H1 (cell line): ENCODE measurements around the gene HHAT. TPM values are rescaled to one million over a fixed set of nuclear protein-coding genes. Genes with fewer than 3 reads are reported as not detected.

ENCODE experiments used
- CTCF ChIA-PET: fragments of 300-600 bp; sonication (Branson Sonifier 250); formaldehyde crosslinking; loops from one replicate; lab custom pipeline; 2021; ENCODE audit not compliant: partially characterized antibody; lab: Charles Lee
- POLR2A ChIA-PET: fragments of 300-600 bp; sonication (Branson Sonifier 250); formaldehyde crosslinking; loops from one replicate; lab custom pipeline; 2021; ENCODE audit warnings: inconsistent platforms; ENCODE audit not compliant: partially characterized antibody; lab: Charles Lee
- DNase-seq, 2 experiments: peaks; one replicate each; pipeline versions ENCODE4 v3.0.0 to v3.0.0-alpha.2; 2010 to 2022; ENCODE audit warnings: low spot score in 2 of 2, low read depth in 1 of 2, mixed read lengths in 1 of 2
- FAIRE-seq: peaks from 2 replicates; lab custom pipeline; 2011; peaks lifted over from hg19 to GRCh38; lab: Jason Lieb, UNC
- H2AFZ ChIP-seq: 2 replicates; pipeline ENCODE4 v1.8.1; 2012; ENCODE audit warnings: low read length, inconsistent platforms
- H2AK5ac ChIP-seq: 2 replicates; pipeline ENCODE4 v1.6.1; 2013; ENCODE audit warnings: low read depth, low read length
- H2BK120ac ChIP-seq: replicated peaks from 2 replicates; pipeline ENCODE3; 2013; ENCODE audit warnings: low read depth, low read length, inconsistent platforms
- H2BK12ac ChIP-seq: 2 replicates; pipeline ENCODE4 v1.6.1; 2013; ENCODE audit warnings: low read depth, low read length
- H2BK15ac ChIP-seq: 2 replicates; pipeline ENCODE4 v1.6.1; 2013; ENCODE audit warnings: low read length
- H2BK20ac ChIP-seq: 2 replicates; pipeline ENCODE4 v1.6.1; 2013; ENCODE audit warnings: low read length
- H2BK5ac ChIP-seq: 2 replicates; pipeline ENCODE4 v1.6.1; 2013; ENCODE audit warnings: low read depth, low read length
- H3K14ac ChIP-seq: 2 replicates; pipeline ENCODE4 v1.6.1; 2013; ENCODE audit warnings: inconsistent platforms; ENCODE audit not compliant: insufficient read length
- H3K18ac ChIP-seq: 2 replicates; pipeline ENCODE4 v1.6.1; 2013; ENCODE audit warnings: low read length; ENCODE audit errors: extremely low read depth
- H3K23ac ChIP-seq: 2 replicates; pipeline ENCODE4 v1.6.1; 2013; ENCODE audit warnings: inconsistent platforms; ENCODE audit not compliant: insufficient read length
- H3K23me2 ChIP-seq: 2 replicates; pipeline ENCODE4 v1.6.1; 2013; ENCODE audit warnings: low read depth, low read length
- H3K27ac ChIP-seq: 2 replicates; pipeline ENCODE4 v1.6.1; 2011; ENCODE audit warnings: low read depth, low read length, inconsistent platforms
- H3K27me3 ChIP-seq, 4 experiments: replicated peaks in 1 of 4; 1 replicate in 1 of 4; 2 replicates in 3 of 4; pipeline versions ENCODE4 v1.6.1 to v1.8.1; 2011 to 2013; ENCODE audit warnings: low read length in 3 of 4, mild to moderate bottlenecking in 3 of 4, inconsistent platforms in 2 of 4, mixed read lengths in 2 of 4, moderate library complexity in 1 of 4; ENCODE audit not compliant: control insufficient read depth in 3 of 4, insufficient read depth in 3 of 4; ENCODE audit errors: extremely low read depth in 1 of 4
- H3K36me3 ChIP-seq, 4 experiments: 2 replicates each; pipeline versions ENCODE4 v1.6.1 to v1.8.1; 2011 to 2013; ENCODE audit warnings: mild to moderate bottlenecking in 4 of 4, low read length in 3 of 4, moderate library complexity in 2 of 4, control low read depth in 1 of 4, inconsistent platforms in 1 of 4; ENCODE audit not compliant: insufficient read depth in 4 of 4, control insufficient read depth in 2 of 4
- H3K4ac ChIP-seq: replicated peaks from 2 replicates; pipeline ENCODE3; 2013; ENCODE audit warnings: low read length, low read depth, mixed read lengths, inconsistent platforms; ENCODE audit not compliant: insufficient read length
- H3K4me1 ChIP-seq, 4 experiments: replicated peaks in 1 of 4; 1 replicate in 1 of 4; 2 replicates in 3 of 4; pipeline versions ENCODE4 v1.6.1 to v1.8.1; 2011 to 2013; ENCODE audit warnings: low read length in 3 of 4, inconsistent platforms in 2 of 4, mixed read lengths in 1 of 4; ENCODE audit not compliant: insufficient read depth in 4 of 4, control insufficient read depth in 3 of 4
- H3K4me2 ChIP-seq, 2 experiments: 2 replicates each; pipeline versions ENCODE4 v1.6.1 to v1.8.1; 2011 to 2013; ENCODE audit warnings: low read depth in 2 of 2, low read length in 2 of 2, control low read depth in 1 of 2, inconsistent platforms in 1 of 2, mild to moderate bottlenecking in 1 of 2; ENCODE audit not compliant: insufficient read depth in 1 of 2
- H3K4me3 ChIP-seq, 4 experiments: fragments of 200-600, 300-600 bp in 1 of 4; sonication (generic), shearing (Covaris generic), sonication (Bioruptor Twin) in 1 of 4; 2 replicates each; pipeline versions ENCODE4 v1.5.1 to v1.8.1; 2011 to 2016; ENCODE audit warnings: low read length in 4 of 4, low read depth in 3 of 4, control low read depth in 2 of 4, inconsistent platforms in 2 of 4, mild to moderate bottlenecking in 2 of 4, mixed read lengths in 1 of 4, moderate library complexity in 1 of 4; ENCODE audit not compliant: insufficient read depth in 2 of 4; ENCODE audit errors: extremely low read depth in 1 of 4
- H3K56ac ChIP-seq: replicated peaks from 2 replicates; pipeline ENCODE3; 2013; ENCODE audit warnings: low read depth, mild to moderate bottlenecking, mixed read lengths, low read length, inconsistent platforms; ENCODE audit not compliant: insufficient read length
- H3K79me1 ChIP-seq: 2 replicates; pipeline ENCODE4 v1.6.1; 2013; ENCODE audit warnings: low read depth, low read length, control low read depth
- H3K79me2 ChIP-seq, 2 experiments: 2 replicates each; pipeline versions ENCODE4 v1.6.1 to v1.8.1; 2012 to 2013; ENCODE audit warnings: low read length in 2 of 2, mild to moderate bottlenecking in 2 of 2, inconsistent platforms in 1 of 2; ENCODE audit not compliant: insufficient read depth in 2 of 2, control insufficient read depth in 1 of 2
- H3K9ac ChIP-seq, 4 experiments: replicated peaks in 1 of 4; 1 replicate in 1 of 4; 2 replicates in 3 of 4; pipeline versions ENCODE4 v1.6.1 to v1.8.1; 2011 to 2013; ENCODE audit warnings: low read depth in 3 of 4, low read length in 3 of 4, control low read depth in 2 of 4, mild to moderate bottlenecking in 2 of 4, moderate library complexity in 2 of 4, inconsistent platforms in 1 of 4; ENCODE audit errors: extremely low read depth in 1 of 4
- H3K9me3 ChIP-seq, 2 experiments: 2 replicates each; pipeline versions ENCODE4 v1.6.1 to v1.8.1; 2012 to 2013; ENCODE audit warnings: mild to moderate bottlenecking in 2 of 2, moderate library complexity in 2 of 2, control low read depth in 1 of 2, inconsistent platforms in 1 of 2, low read depth in 1 of 2, low read length in 1 of 2, mixed read lengths in 1 of 2; ENCODE audit not compliant: insufficient read depth in 2 of 2
- H4K20me1 ChIP-seq, 2 experiments: replicated peaks in 1 of 2; 2 replicates each; pipeline versions ENCODE3 to v1.8.1; 2011 to 2013; ENCODE audit warnings: inconsistent platforms in 2 of 2, low read length in 2 of 2, mild to moderate bottlenecking in 1 of 2; ENCODE audit not compliant: insufficient read depth in 2 of 2, control insufficient read depth in 1 of 2
- H4K5ac ChIP-seq: 2 replicates; pipeline ENCODE4 v1.6.1; 2013; ENCODE audit warnings: low read length, low read depth, mixed read lengths, inconsistent platforms; ENCODE audit not compliant: insufficient read length
- H4K8ac ChIP-seq: 2 replicates; pipeline ENCODE4 v1.8.0; 2013; ENCODE audit warnings: mild to moderate bottlenecking, moderate library complexity, low read length, inconsistent platforms; ENCODE audit not compliant: insufficient read depth; ENCODE audit errors: extremely low read depth
- H4K91ac ChIP-seq: replicated peaks from 2 replicates; pipeline ENCODE3; 2013; ENCODE audit warnings: low read length, mixed read lengths, inconsistent platforms; ENCODE audit not compliant: insufficient read length
- ATF3 ChIP-seq: IDR thresholded peaks from 2 replicates; pipeline ENCODE4 v1.6.1; 2011; ENCODE audit warnings: low read depth, mild to moderate bottlenecking, low read length; ENCODE audit not compliant: insufficient read depth
- BACH1 ChIP-seq: IDR thresholded peaks from 2 replicates; pipeline ENCODE4 v1.6.1; 2012; ENCODE audit warnings: low read length, improper control_type of control experiment
- E2F6 ChIP-seq: IDR thresholded peaks from 2 replicates; pipeline ENCODE4 v1.6.1; 2012; ENCODE audit warnings: inconsistent platforms
- EGR1 ChIP-seq: IDR thresholded peaks from 2 replicates; pipeline ENCODE4 v1.6.1; 2011; ENCODE audit warnings: low read depth, low read length, borderline replicate concordance
- GABPA ChIP-seq: IDR thresholded peaks from 2 replicates; pipeline ENCODE4 v1.6.1; 2011; ENCODE audit warnings: mild to moderate bottlenecking, low read length, moderate library complexity, borderline replicate concordance; ENCODE audit not compliant: insufficient read depth
- HDAC6 ChIP-seq: IDR thresholded peaks from one replicate; pipeline ENCODE4 v1.7.1; 2012; ENCODE audit warnings: low read depth, mild to moderate bottlenecking, inconsistent platforms, low read length, moderate library complexity
- KDM4A ChIP-seq: IDR thresholded peaks from one replicate; pipeline ENCODE4 v1.7.1; 2012; ENCODE audit warnings: low read depth, mild to moderate bottlenecking, moderate library complexity, low read length, inconsistent platforms; ENCODE audit not compliant: severe bottlenecking
- POU5F1 ChIP-seq: IDR thresholded peaks from 2 replicates; pipeline ENCODE4 v1.6.1; 2011; ENCODE audit warnings: low read depth, mild to moderate bottlenecking, low read length, moderate library complexity
- SIRT6 ChIP-seq: IDR thresholded peaks from one replicate; pipeline ENCODE4 v1.7.1; 2012; ENCODE audit warnings: low read length, inconsistent platforms
- SRF ChIP-seq: IDR thresholded peaks from 2 replicates; pipeline ENCODE4 v1.6.1; 2011; ENCODE audit warnings: mild to moderate bottlenecking, low read depth, low read length, moderate library complexity
- SUZ12 ChIP-seq: fragments of 200-600 bp; sonication (generic); IDR thresholded peaks from 2 replicates; pipeline ENCODE4 v1.6.1; 2012; ENCODE audit warnings: mild to moderate bottlenecking, inconsistent platforms, low read length, moderate library complexity, mixed read lengths
- TAF7 ChIP-seq: optimal IDR thresholded peaks from 2 replicates; pipeline ENCODE3; 2011; ENCODE audit warnings: low read depth, mild to moderate bottlenecking, inconsistent platforms, low read length, moderate library complexity, borderline replicate concordance
- WGBS, 2 experiments: shearing (Covaris generic) in 1 of 2; methylation state at CpG; one replicate each; pipeline versions ENCODE4 v1.1.6 to v1.1.7; 2013 to 2015; ENCODE audit warnings: low lambda C conversion rate in 2 of 2, mixed read lengths in 2 of 2, inconsistent platforms in 1 of 2, low coverage in 1 of 2, missing lambda C conversion rate in 1 of 2; ENCODE audit not compliant: insufficient replicate concordance in 2 of 2, insufficient coverage in 1 of 2, insufficient read length in 1 of 2; ENCODE audit errors: extremely low coverage in 1 of 2, missing lambda C conversion rate in 1 of 2; 5-methylcytosine and 5-hydroxymethylcytosine counted together
- polyA plus RNA-seq, 7 experiments: library from polyadenylated mRNA; depleted of rRNA in 3 of 7; stranded (reverse) in 5 of 7; unstranded in 2 of 7; fragments of >200 nt in 5 of 7; fragments of 200-250 nt in 2 of 7; gene quantifications; 1 replicate in 5 of 7; 2 replicates in 1 of 7; 4 replicates in 1 of 7; pipeline versions ENCODE4 v1.2.1 to v1.2.3, GENCODE V29; 2011 to 2013; ENCODE audit warnings: missing spikeins in 2 of 7, mixed read lengths in 2 of 7
- total RNA-seq: library from RNA; stranded (reverse); fragmentation: NEBNext Ultra II Directional; extraction: Animal tissue kit (Norgen Biotek cat#: 25700); gene quantifications from 2 replicates; pipeline ENCODE4 v1.2.1, GENCODE V29; 2021

The HHAT gene
- total and polyA plus RNA-seq, 2 of the 8 experiments (the other 6 are each of a cell fraction or from before 2014, with no cell fraction given), result 0.15 to 0.51 TPM

- H4K8ac ChIP-seq, result no peak overlapping the region
These were observed 45.9 kb downstream of the HHAT start for GRCh38 chr1:210374600-210374953.

More at GRCh38 chr1:210374600-210374953, 45.9 kb downstream of the HHAT start:
- Histone ChIP-seq H3K4me2 (no peak overlapping the region), H3K79me1 (no peaks in the 10 kb centered on the region), H3K4me3 (no peak overlapping the region), H3K9me3 (no peaks in the 10 kb centered on the region), H2BK12ac (peak overlapping the region; percentile 7; the same call in 1 of the 2 replicates), H3K4ac (no peak overlapping the region), H3K9ac (no peak overlapping the region), H4K5ac (no peak overlapping the region), H2AFZ (no peak overlapping the region), H3K23ac (no peak overlapping the region), H3K4me1 (peaks cover 4 to 22% (median 16%) of the 10 kb centered on the region in 4 experiments; a peak in 6 of 7 replicates), H4K20me1 (no peaks in the 10 kb centered on the region), H4K91ac (no peak overlapping the region), H3K23me2 (no peaks in the 10 kb centered on the region), H3K79me2 (no peaks in the 10 kb centered on the region), H3K36me3 (no peaks in the 10 kb centered on the region), H3K18ac (no peak overlapping the region), H3K27ac (peak overlapping the region; percentile 97), H3K14ac (no peak overlapping the region), H2BK5ac (no peak overlapping the region), H3K27me3 (0 out of 7 replicates have a peak, but pooled peaks cover 0 to 5% (median under 1%) of the 10 kb centered on the region in 4 experiments), H2AK5ac (no peak overlapping the region), H3K56ac (no peak overlapping the region), H2BK20ac (no peak overlapping the region), H2BK120ac (no peak overlapping the region), H2BK15ac (no peak overlapping the region)
- ChIA-PET CTCF (interaction anchor here (0.7 to 10.6 kb wide), 20 partner anchors 10 to 883 kb away, joined by 3 to 179 read pairs (median 5); partner anchors contain the start of gene KCNH1), POLR2A (interaction anchor here (0.5 to 5.9 kb wide), 77 partner anchors 12 to 1024 kb away, joined by 3 to 197 read pairs (median 5); partner anchors contain the start of genes KCNH1, RCOR3 and SERTAD4)
- DNase-seq (no peak), FAIRE-seq (no peak)
- 30% methylated on average over 4 of the region's 4 CpGs; no CpG with 5 or more reads in 1 of the 2 experiments for WGBS, 2 experiments
- TF ChIP-seq GABPA, result no peak
- no peak for TF ChIP-seq BACH1
- no peak for TF ChIP-seq EGR1
- TF ChIP-seq SIRT6, result no peak
- TF ChIP-seq TAF7, result no peak
- no peak for TF ChIP-seq KDM4A
- no peak for TF ChIP-seq SUZ12
- no peak for TF ChIP-seq E2F6
- no peak for TF ChIP-seq POU5F1
- no peak for TF ChIP-seq ATF3
- no peak for TF ChIP-seq SRF
- no peak for TF ChIP-seq HDAC6
